Measurements from ENCODE around the gene PARP8.
"Not testable (repeated sequence)": the region's sequence is repeated elsewhere in the genome, so short reads cannot be mapped to it uniquely, and the experiment has no call there.

The PARP8 gene

GRCh38 chr5:50791813-50792212, 125.4 kb downstream of the PARP8 start:
- no peak for DNase-seq

GRCh38 chr5:50792843-50793242, 126.4 kb downstream of the PARP8 start:
- no peak for DNase-seq

GRCh38 chr5:50794812-50795211, 128.4 kb downstream of the PARP8 start:
- DNase-seq, result no peak

- no peak for DNase-seq
Observed at GRCh38 chr5:50798002-50798401, 131.6 kb downstream of the PARP8 start.

GRCh38 chr5:50799596-50799995, 133.2 kb downstream of the PARP8 start:
- no peak for DNase-seq

- DNase-seq, result no peak
Observed at GRCh38 chr5:50800410-50800809, 134.0 kb downstream of the PARP8 start.

GRCh38 chr5:50807661-50808060, 141.2 kb downstream of the PARP8 start:
- DNase-seq, result no peak

GRCh38 chr5:50808406-50808805, 142.0 kb downstream of the PARP8 start:
- no peak for DNase-seq

- not testable (repeated sequence) for DNase-seq
Observed at GRCh38 chr5:50811746-50812145, 145.3 kb downstream of the PARP8 start.

- DNase-seq, result no peak
Observed at GRCh38 chr5:50813691-50814090, 147.3 kb downstream of the PARP8 start.

- DNase-seq, result no peak
Observed at GRCh38 chr5:50814556-50814955, 148.1 kb downstream of the PARP8 start.

- DNase-seq, result no peak
Observed at GRCh38 chr5:50822046-50822445, 155.6 kb downstream of the PARP8 start.

GRCh38 chr5:50822761-50823160, 156.3 kb downstream of the PARP8 start:
- no peak for DNase-seq

- no peak for DNase-seq
Observed at GRCh38 chr5:50823568-50823967, 157.1 kb downstream of the PARP8 start.

- DNase-seq, result no peak
Observed at GRCh38 chr5:50824109-50824508, 157.7 kb downstream of the PARP8 start.

GRCh38 chr5:50827516-50828247, 161.2 kb downstream of the PARP8 start:
- DNase-seq, result no peak

- no peak for DNase-seq
Observed at GRCh38 chr5:50829023-50829422, 162.6 kb downstream of the PARP8 start.

GRCh38 chr5:50832657-50833284, 166.3 kb downstream of the PARP8 start:
- DNase-seq, result no peak

- no peak for DNase-seq
Observed at GRCh38 chr5:50836356-50836755, 169.9 kb downstream of the PARP8 start.

- no peak for DNase-seq
Observed at GRCh38 chr5:50839472-50839871, 173.0 kb downstream of the PARP8 start.

GRCh38 chr5:50843091-50843490, 176.7 kb downstream of the PARP8 start:
- DNase-seq, result no peak

GRCh38 chr5:50846261-50846660, 179.8 kb downstream of the PARP8 start:
- no peak for DNase-seq

GRCh38 chr5:50849554-50849953, 183.1 kb downstream of the PARP8 start:
- DNase-seq, result no peak

GRCh38 chr5:50853151-50853550, 186.7 kb downstream of the PARP8 start:
- DNase-seq, result no peak

- no peak for DNase-seq
Observed at GRCh38 chr5:50854082-50854481, 187.6 kb downstream of the PARP8 start.

All from activated CD4-positive, alpha-beta T cell treated with anti-CD3 and anti-CD28 coated beads for 48 hours (primary cell).